Esophagus muscularis mucosa (tissue), 4 donors: ENCODE results near the gene RPS10.

ENCODE experiments used
- EP300 ChIP-seq: sonication (generic); formaldehyde crosslinking; IDR thresholded peaks from one replicate; pipeline ENCODE4 v1.6.1; 2017; ENCODE audit warnings: antibody characterized with exemption
- POLR2AphosphoS5 ChIP-seq, 2 donors: sonication (generic); formaldehyde crosslinking; IDR thresholded peaks; one replicate each; pipeline ENCODE4 v1.6.1; 2017; ENCODE audit warnings: antibody characterized with exemption in 2 of 2
- TF ChIP-seq, protein P1 (sequence below), 3 experiments: fragments of 200-600 bp in 2 of 3; fragments of 450-650 bp in 1 of 3; sonication (generic) in 2 of 3; IDR thresholded peaks; one replicate each; pipeline ENCODE4 v1.5.1; 2017 to 2019; ENCODE audit warnings: antibody characterized with exemption in 3 of 3, mild to moderate bottlenecking in 2 of 3, moderate library complexity in 1 of 3

DNA sequence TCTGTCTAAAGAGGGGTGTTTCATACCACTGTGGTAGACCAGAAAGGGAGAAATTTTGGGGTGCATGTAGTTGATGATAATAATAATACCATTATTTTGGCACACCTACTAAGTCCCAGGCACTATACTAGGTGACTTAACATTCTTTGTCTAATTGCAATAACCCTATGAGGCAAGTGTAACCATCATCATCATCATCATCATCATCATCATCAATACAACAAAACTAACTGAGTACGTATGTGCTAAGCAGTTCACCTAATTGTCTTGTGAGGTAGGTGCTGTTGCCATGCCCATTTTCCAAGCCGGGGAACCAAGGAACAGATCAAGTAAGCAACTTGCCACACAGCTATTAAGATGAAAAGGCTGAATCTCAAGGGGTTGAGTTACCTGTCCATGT lies 37.4 kb upstream of the RPS10 start:
- TF ChIP-seq, protein P1, sequence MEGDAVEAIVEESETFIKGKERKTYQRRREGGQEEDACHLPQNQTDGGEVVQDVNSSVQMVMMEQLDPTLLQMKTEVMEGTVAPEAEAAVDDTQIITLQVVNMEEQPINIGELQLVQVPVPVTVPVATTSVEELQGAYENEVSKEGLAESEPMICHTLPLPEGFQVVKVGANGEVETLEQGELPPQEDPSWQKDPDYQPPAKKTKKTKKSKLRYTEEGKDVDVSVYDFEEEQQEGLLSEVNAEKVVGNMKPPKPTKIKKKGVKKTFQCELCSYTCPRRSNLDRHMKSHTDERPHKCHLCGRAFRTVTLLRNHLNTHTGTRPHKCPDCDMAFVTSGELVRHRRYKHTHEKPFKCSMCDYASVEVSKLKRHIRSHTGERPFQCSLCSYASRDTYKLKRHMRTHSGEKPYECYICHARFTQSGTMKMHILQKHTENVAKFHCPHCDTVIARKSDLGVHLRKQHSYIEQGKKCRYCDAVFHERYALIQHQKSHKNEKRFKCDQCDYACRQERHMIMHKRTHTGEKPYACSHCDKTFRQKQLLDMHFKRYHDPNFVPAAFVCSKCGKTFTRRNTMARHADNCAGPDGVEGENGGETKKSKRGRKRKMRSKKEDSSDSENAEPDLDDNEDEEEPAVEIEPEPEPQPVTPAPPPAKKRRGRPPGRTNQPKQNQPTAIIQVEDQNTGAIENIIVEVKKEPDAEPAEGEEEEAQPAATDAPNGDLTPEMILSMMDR (IDR thresholded peaks at IDR 0.05) = no peak
- TF ChIP-seq POLR2AphosphoS5 (IDR thresholded peaks at IDR 0.05) = no peak
- TF ChIP-seq EP300 = no peak
